SK-N-DZ (cell line): Measurements from ENCODE around the gene CSF2.
"Not testable (repeated sequence)": the region's sequence is repeated elsewhere in the genome, so short reads cannot be mapped to it uniquely, and the experiment has no call there.

ENCODE experiments used
- DNase-seq: peaks from one replicate; pipeline ENCODE4 v3.0.0-alpha.2; 2015; ENCODE audit warnings: low spot score
- small RNA-seq, 2 experiments: library from RNA; depleted of rRNA; stranded (forward); fragments of <200 nt; gene quantifications; one replicate each; pipeline ENCODE3, GENCODE V24; 2014

The CSF2 gene

DNA sequence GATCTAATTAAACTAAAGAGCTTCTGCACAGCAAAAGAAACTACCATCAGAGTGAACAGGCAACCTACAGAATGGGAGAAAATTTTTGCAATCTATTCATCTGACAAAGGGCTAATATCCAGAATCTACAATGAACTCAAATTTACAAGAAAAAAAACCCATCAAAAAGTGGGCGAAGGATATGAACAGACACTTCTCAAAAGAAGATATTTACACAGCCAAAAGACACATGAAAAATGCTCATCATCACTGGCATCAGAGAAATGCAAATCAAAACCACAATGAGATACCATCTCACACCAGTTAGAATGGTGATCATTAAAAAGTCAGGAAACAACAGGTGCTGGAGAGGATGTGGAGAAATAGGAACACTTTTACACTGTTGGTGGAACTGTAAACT, 34.9 kb downstream of the CSF2 start:
- not testable (repeated sequence) for DNase-seq

DNA sequence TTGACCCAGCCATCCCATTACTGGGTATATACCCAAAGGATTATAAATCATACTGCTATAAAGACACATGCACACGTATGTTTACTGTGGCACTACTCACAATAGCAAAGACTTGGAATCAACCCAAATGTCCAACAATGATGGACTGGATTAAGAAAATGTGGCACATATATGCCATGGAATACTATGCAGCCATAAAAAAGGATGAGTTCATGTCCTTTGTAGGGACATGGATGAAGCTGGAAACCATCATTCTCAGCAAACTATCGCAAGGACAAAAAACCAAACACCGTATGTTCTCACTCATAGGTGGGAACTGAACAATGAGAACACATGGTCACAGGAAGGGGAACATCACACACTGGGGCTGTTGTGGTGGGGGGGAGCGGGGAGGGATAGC, 35.4 kb downstream of the CSF2 start:
- DNase-seq, result not testable (repeated sequence)

DNA sequence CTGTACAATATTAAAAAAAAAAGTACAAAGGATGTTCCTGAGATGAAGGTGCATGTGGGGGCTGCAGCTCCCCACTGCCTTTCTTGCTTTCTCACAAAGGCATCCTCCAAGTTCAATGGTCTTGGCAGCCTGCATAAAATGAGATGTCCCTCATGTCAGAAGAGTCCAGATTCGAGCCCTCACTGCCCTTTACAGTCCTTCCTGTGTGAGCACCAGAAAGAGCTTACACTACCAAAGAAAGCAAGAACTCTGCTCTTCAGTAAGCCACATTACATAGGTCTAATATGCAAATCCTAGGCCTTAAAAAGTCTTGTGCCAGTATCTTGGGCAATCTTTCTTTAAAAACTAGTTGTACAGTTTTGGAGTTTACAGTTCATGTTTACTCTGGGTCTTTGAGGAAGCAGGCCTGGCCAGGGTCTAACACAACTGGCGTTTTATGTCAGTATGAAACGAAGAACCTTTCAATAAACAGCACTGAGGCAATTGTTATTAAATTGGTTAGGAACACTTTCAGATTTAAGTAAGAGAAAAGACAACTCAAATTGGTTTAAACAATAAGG, 36.0 kb downstream of the CSF2 start:
- DNase-seq, result no peak

DNA sequence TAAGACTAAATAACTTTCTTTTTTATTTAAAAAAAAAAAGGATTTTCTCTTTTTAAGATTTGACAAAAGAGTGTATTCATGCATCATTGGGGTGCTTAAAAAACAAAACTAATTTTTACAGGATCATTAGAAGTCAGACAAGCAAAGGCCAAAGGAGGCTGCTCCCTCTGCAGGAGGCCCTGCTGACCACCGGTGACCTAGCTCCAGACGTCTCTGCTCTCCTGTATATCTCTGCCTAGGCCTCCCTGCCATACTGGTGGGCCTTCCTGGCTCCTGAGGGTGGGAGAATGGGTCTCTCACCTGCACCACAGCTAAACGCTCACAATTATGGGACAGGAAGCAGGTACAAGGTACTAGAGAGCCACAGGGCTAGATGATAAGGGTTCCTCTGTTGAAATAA, 36.6 kb downstream of the CSF2 start:
- no peak for DNase-seq

DNA sequence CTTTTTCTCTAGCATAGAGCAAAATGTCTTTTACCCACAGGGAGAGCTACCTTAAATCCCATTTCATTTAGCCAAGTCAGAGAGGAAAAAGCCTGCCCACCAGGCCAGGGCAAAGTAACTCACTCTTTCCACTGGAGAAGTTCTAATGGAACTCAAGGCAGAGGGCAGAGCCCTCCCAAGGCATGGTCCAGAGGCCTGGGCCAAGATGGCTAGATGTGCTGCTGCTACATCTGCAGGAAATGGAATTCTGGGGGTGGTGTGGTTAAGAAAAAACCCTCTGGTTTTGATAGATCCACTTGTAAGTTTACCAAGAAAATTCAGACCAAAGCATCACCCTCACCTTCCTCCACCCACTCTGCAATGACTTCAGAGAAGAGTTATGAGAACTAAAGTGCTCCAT, 37.3 kb downstream of the CSF2 start:
- DNase-seq, result no peak

DNA sequence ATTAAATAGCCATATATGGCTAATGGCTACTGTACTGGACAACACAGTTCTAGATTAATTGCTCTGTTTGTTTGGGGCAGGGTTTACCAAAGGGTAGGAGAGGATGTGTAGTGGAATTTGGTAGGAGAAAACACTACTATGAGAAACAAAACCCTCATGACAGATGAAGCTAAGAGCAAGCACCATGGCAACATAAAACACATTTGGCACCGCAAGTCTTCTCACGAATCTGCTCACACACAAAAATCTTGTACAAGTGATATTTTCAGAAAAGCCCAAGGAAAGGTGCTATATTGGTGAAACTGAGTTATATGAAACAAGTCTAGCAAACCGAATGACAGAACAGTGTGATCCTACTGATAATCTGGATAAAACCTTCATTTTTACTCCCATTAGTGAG, 38.5 kb downstream of the CSF2 start:
- no peak for DNase-seq

DNA sequence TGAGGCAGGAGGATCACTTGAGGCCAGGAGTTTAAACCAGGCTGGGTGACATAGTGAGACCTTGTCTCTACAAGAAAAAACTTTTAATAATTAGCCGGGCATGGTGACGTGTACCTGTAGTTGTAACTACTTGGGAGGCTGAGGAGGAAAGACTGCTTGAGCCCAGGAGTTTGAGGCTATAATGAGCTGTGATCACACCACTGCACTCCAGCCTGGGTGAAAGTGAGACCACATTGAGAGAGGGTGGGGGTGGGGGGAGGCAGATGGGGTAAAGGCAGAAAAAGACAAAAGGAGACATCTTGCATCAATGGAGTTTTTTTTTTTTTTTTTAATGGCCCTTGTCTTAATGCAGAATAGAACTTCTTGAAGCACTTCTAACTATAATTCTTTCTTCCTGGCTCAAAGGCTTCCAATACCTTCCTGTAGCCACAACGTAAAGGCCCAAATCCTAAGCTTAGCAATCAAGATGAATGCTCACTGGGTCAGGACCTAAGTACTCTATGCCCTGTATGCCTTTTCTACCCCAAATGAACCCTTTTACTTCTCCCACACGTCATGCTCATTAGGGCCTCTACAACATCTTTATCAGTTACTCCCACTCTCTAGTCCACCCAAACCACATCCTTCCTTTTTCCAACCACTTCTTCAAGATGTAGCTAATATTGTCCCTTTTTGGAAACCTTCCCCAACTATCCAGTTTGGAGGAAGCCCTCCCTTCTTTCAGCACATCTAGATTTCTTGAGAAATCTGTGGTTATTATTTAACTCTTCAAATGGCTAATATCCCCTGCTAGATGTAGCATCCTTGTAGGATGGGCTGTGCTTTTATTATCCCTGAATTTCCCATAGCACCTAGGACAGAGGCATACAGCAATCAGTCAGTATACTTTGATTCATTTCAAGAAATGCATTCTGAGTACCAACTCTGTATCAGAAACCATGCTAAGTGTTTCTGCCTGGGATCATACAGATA, 40.8 kb downstream of the CSF2 start:
- no peak for DNase-seq

DNA sequence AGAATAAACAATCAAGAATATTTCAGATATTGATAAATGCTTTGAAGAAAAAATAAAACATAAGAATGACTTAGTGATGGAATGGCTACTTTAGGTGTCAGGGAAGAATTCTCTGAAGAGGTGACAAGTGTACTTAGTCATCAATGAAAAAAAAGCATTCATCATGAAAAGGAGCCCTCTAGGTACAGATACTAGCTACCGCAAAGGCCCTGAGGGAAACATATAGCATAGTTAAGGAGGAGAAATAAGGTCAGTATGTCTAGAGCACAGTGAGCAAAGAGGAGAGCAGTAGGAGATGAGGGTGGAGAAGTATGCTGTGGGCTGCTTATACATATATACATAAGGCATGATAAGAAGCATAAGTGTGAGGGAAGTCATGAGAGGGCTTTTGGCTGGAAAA, 41.8 kb downstream of the CSF2 start:
- no peak for DNase-seq

DNA sequence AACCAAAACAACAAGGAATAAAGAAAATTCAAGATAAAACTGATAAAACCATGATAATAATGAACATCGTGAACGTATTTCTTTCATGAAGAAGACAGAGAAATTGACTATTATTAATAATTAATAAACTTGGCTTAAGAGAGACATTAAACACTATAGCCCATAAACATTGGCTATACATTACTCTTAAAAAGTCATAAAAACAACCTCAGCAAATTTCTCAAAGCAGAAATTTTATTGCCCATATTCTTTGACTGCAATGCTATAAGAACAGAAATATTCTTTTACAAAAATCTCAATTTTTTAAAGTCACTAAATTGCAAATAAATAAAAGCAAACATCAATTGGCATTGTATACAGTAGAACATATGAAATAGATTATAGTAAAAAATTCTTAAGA, 42.5 kb downstream of the CSF2 start:
- DNase-seq, result no peak

DNA sequence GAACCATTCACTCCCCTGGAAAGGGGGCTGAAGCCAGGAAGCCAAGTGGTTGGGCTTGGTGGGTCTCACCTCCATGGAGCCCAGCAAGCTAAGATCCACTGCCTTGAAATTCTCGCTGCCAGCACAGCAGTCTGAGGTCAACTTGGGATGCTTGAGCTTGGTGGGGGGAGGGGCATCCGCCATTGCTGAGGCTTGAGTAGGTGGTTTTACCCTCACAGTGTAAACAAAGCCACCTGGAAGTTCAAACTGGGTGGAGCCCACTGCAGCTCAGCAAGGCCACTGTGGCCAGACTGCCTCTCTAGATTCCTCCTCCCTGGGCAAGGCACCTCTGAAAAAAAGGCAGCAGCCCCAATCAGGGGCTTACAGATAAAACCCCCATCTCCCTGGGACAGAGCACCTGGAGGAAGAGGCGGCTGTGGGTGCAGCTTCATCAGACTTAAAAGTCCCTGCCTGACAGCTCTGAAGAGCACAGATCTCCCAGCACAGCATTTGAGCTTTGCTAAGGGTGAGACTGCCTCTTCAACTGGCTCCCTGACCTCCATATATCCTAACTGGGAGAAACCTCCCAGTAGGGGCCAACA, 43.4 kb downstream of the CSF2 start:
- DNase-seq, result not testable (repeated sequence)

DNA sequence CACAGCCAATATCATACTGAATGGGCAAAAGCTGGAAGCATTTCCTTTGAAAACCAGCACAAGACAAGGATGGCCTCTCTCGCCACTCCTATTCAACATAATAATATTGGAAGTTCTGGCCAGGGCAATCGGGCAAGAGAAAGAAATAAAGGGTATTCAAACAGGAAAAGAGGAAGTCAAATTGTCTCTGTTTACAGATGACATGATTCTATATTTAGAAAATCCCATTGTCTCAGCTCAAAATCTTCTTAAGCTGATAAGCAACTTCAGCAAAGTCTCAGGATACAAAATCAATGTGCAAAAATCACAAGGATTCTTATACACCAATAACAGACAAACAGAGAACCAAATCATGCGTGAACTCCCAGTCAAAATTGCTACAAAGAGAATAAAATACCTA, 47.1 kb downstream of the CSF2 start:
- DNase-seq, result not testable (repeated sequence)

DNA sequence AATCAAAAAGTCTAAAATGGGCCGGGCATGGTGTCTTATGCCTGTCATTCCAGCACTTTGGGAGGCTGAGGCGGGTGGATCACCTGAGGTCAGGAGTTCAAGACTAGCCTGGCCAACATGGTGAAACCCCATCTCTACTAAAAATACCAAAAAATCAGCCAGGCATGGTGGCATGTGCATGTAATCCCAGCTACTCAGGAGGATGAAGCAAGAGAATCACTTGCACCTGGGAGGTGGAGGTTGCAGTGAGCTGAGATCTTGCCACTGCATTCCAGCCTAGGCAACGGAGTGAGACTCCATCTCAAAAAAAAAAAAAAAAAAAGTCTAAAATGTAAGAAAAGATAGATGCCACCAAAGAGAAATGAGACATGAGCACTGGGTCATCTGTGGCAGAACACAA, 49.4 kb downstream of the CSF2 start:
- DNase-seq, result not testable (repeated sequence)

DNA sequence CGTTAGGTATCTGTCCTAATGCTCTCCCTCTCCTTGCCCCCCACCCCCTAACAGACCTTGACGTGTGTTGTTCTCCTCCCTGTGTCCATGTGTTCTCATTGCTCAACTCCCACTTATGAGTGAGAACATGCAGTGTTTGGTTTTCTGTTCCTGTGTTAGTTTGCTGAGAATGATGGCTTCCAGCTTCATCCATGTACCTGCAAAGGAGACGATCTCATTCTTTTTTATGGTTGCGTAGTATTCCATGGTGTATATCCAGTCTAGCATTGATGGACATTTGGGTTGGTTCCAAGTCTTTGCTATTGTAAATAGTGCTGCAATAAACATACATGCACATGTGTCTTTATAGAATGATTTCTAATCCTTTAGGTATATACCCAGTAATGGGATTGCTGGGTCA, 50.0 kb downstream of the CSF2 start:
- DNase-seq, result not testable (repeated sequence)

Small RNA genes lying within 50 kb of the gene (small RNA-seq; reads per million reads assigned to genes)
- gene RF00285, result 0 reads per million in 2 experiments
